K562 (cell line): Measurements from ENCODE around the gene ARHGEF16. TPM values are rescaled to one million over a fixed set of nuclear protein-coding genes. Genes with fewer than 3 reads are reported as not detected.

Experiments used
- ATAC-seq: fragments of 200-7000 bp; cut with Tn5 transposase; 3 replicates; pipeline ENCODE4 v1.9.1; 2020; ENCODE audit warnings: moderate library complexity
- BruUV-seq: library from RNA; stranded (reverse); fragments of 400-500 nt; replicated peaks from 2 replicates; lab custom pipeline; 2021; lab: Mats Ljungman, UMichigan
- CTCF ChIA-PET: fragments of 300-600 bp; formaldehyde crosslinking; extraction: SDS; loops from one replicate; lab custom pipeline; 2021; ENCODE audit warnings: low intra/inter-chr PET ratio; lab: Yijun Ruan, JAX
- POLR2A ChIA-PET: fragments of 300-600, 350-650 bp; sonication (Branson Sonifier 250); formaldehyde crosslinking; extraction: SDS; loops from one replicate; lab custom pipeline; 2021; ENCODE audit warnings: antibody characterized with exemption, inconsistent platforms; lab: Yijun Ruan, JAX
- DNase-seq, 4 experiments: peaks; one replicate each; pipeline versions ENCODE4 v3.0.0 to v3.0.0-alpha.2; 2011 to 2018; ENCODE audit warnings: low spot score in 3 of 4, mixed read lengths in 3 of 4; ENCODE audit errors: extremely low read depth in 1 of 4
- FAIRE-seq: peaks from 2 replicates; lab custom pipeline; 2011; peaks lifted over from hg19 to GRCh38; lab: Jason Lieb, UNC
- H2AFZ ChIP-seq: 2 replicates; pipeline ENCODE4 v1.6.0; 2011; ENCODE audit warnings: low read depth, low read length, control low read depth, inconsistent platforms
- H3K27ac ChIP-seq: fragments of 200-600 bp; 3 replicates; pipeline ENCODE4 v1.8.0; 2011; ENCODE audit warnings: low read depth, mild to moderate bottlenecking, control low read depth, inconsistent platforms, low read length, moderate library complexity, mixed read lengths; ENCODE audit errors: extremely low read depth
- H3K27me3 ChIP-seq, 2 experiments: fragments of 300-600 bp in 1 of 2; 2 replicates in 1 of 2; 3 replicates in 1 of 2; pipeline versions ENCODE4 v1.6.0 to v1.8.0; 2011; ENCODE audit warnings: inconsistent platforms in 2 of 2, low read length in 2 of 2, mild to moderate bottlenecking in 1 of 2, mixed read lengths in 1 of 2, moderate library complexity in 1 of 2; ENCODE audit not compliant: control insufficient read depth in 2 of 2, insufficient read depth in 2 of 2
- H3K36me3 ChIP-seq: fragments of 300-600 bp; 3 replicates; pipeline ENCODE4 v1.8.0; 2011; ENCODE audit warnings: mild to moderate bottlenecking, low read length, inconsistent platforms; ENCODE audit not compliant: control insufficient read depth, insufficient read depth
- H3K4me1 ChIP-seq, 2 experiments: fragments of 200-600 bp in 1 of 2; replicated peaks in 1 of 2; 2 replicates in 1 of 2; 3 replicates in 1 of 2; pipeline versions ENCODE4 v1.5.1 to v1.8.0; 2011; ENCODE audit warnings: inconsistent platforms in 2 of 2, low read length in 2 of 2, mild to moderate bottlenecking in 1 of 2, mixed read lengths in 1 of 2, moderate library complexity in 1 of 2; ENCODE audit not compliant: control insufficient read depth in 2 of 2, insufficient read depth in 2 of 2
- H3K4me2 ChIP-seq: 2 replicates; pipeline ENCODE4 v1.6.1; 2011; ENCODE audit warnings: low read length, control low read depth, inconsistent platforms, mixed read lengths; ENCODE audit not compliant: insufficient read depth
- H3K4me3 ChIP-seq: fragments of 200-600 bp; sonication (generic), shearing (Covaris generic); 2 replicates; pipeline ENCODE4 v1.5.1; 2016; ENCODE audit warnings: control low read depth, inconsistent platforms
- H3K79me2 ChIP-seq: fragments of 200-600 bp; 3 replicates; pipeline ENCODE4 v1.8.0; 2011; ENCODE audit warnings: low read length, inconsistent platforms; ENCODE audit not compliant: control insufficient read depth, insufficient read depth
- H3K9ac ChIP-seq, 2 experiments: 2 replicates each; pipeline versions ENCODE4 v1.6.0 to v1.6.1; 2011; ENCODE audit warnings: low read depth in 2 of 2, low read length in 2 of 2, control low read depth in 1 of 2, inconsistent platforms in 1 of 2, mild to moderate bottlenecking in 1 of 2, mixed read lengths in 1 of 2; ENCODE audit not compliant: insufficient read depth in 1 of 2
- H3K9me1 ChIP-seq: one replicate; pipeline ENCODE4 v1.6.0; 2011; ENCODE audit warnings: inconsistent platforms, mild to moderate bottlenecking, low read length, moderate library complexity; ENCODE audit not compliant: control insufficient read depth, insufficient read depth
- H3K9me3 ChIP-seq: replicated peaks from 2 replicates; pipeline ENCODE4 v1.5.1; 2011; ENCODE audit warnings: low read depth, low read length, inconsistent platforms; ENCODE audit not compliant: control insufficient read depth, insufficient read depth
- H4K20me1 ChIP-seq: replicated peaks from 2 replicates; pipeline ENCODE4 v1.6.1; 2011; ENCODE audit warnings: low read length, inconsistent platforms, mixed read lengths; ENCODE audit not compliant: control insufficient read depth, insufficient read depth
- whole genome bisulfite sequencing: fragments of 100-300 bp; shearing (Covaris generic); methylation state at CpG from one replicate; pipeline ENCODE4 v1.1.6; 2016; ENCODE audit warnings: low coverage, mixed read lengths; ENCODE audit not compliant: insufficient coverage; ENCODE audit errors: missing lambda C conversion rate; 5-methylcytosine and 5-hydroxymethylcytosine counted together
- in situ Hi-C: fragments of 300-500 bp; cut with MboI; formaldehyde crosslinking; loops from 4 replicates; pipeline ENCODE4 v1.15.0; 2018; ENCODE audit warnings: inconsistent platforms, mixed read lengths
- intact Hi-C: fragments of 100-400 bp; cut with micrococcal nuclease; formaldehyde crosslinking; loops from 2 replicates; pipeline ENCODE4 v1.14.2; 2022
- polyA plus RNA-seq, 8 experiments: library from polyadenylated mRNA; depleted of rRNA in 4 of 8; stranded (reverse) in 5 of 8; unstranded in 3 of 8; fragments of >200 nt; fragmentation: Nextera tagmentation in 2 of 8; fragmentation: Illumina TruSeq in 1 of 8; extraction: Ambion mirVana in 2 of 8; extraction: Trizol in 1 of 8; gene quantifications; 2 replicates each; pipeline versions ENCODE4 v1.2.1 to v1.2.3, GENCODE V29; 2011 to 2014; ENCODE audit warnings: inconsistent platforms in 1 of 8, missing spikeins in 1 of 8
- total RNA-seq, 7 experiments: library from RNA; depleted of rRNA in 6 of 7; stranded (reverse); fragments of >200 nt in 6 of 7; fragmentation: Illumina TruSeq in 2 of 7; extraction: Trizol in 2 of 7; gene quantifications; 2 replicates each; pipeline versions ENCODE4 v1.2.1 to v1.2.3, GENCODE V29; 2011 to 2021; ENCODE audit warnings: low replicate concordance in 1 of 7
- TF ChIP-seq, protein P1 (sequence below): fragments of 250-450 bp; sonication (Bioruptor Pico); IDR thresholded peaks from 2 replicates; pipeline ENCODE4 v1.6.1; 2021; ENCODE audit warnings: mild to moderate bottlenecking

Gene ARHGEF16
- total and polyA plus RNA-seq, 9 of the 15 experiments (the other 6 are each of a cell fraction or from before 2014, with no cell fraction given) = 0.15 to 1.2 (median 0.49) TPM; not detected in 2

DNA sequence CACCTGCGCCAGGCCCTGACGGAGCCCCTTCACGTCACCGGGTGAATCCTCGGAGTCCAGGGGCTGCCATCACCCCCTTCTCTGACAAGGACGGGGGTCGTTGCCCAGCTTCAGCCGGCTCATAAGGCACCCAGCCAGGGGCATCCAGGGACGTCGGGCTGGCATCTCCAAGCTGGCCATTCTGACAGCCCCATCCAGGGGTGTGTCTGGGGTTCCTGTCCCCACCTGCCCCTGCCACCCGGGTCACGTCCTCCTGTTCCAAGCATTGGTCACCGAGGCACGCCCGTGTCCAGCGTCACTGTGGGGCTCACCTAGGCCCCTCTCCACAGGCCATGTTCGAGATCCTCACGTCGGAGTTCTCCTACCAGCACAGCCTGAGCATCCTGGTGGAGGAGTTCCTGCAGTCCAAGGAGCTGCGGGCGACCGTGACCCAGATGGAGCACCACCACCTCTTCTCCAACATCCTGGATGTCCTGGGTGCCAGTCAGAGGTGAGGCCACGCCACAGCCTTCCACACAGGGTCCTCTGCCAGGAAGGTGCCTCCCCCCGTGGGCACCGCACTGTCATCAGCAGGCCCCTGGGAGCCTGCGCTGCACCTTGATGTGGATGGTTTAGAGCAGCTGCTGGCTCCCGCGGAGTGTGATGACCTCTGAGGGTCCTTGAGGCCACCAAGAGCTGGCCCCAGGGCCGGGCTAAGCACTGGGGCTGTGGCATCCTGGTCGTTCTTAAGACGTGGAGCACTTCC is 14.8 kb downstream of the ARHGEF16 start:
- ChIA-PET CTCF (no interaction called here), POLR2A (interaction anchor here (0.5 kb wide), 1 partner anchor 231 kb away, joined by 3 read pairs; no protein-coding TSS in a partner anchor)
- no peaks in the 10 kb centered on the region for H3K9me3 ChIP-seq
- in situ Hi-C loops = no loop called here
- no peak overlapping the region for H3K4me2 ChIP-seq
- FAIRE-seq = no peak
- H4K20me1 ChIP-seq = peaks cover 20% of the 10 kb centered on the region
- peaks cover 4% of the 10 kb centered on the region for H3K9me1 ChIP-seq
- WGBS = 3% methylated on average over 31 of the region's 31 CpGs
- H3K27ac ChIP-seq = no peak overlapping the region
- no peak overlapping the region; a peak in 1 of 4 replicates for H3K9ac ChIP-seq
- no TSS peak for BruUV-seq
- TF ChIP-seq, protein P1, sequence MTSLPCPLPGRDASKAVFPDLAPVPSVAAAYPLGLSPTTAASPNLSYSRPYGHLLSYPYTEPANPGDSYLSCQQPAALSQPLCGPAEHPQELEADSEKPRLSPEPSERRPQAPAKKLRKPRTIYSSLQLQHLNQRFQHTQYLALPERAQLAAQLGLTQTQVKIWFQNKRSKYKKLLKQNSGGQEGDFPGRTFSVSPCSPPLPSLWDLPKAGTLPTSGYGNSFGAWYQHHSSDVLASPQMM (CRISPR knock-in tag) = no peak
- H3K36me3 ChIP-seq = no peaks in the 10 kb centered on the region
- H3K79me2 ChIP-seq = no peaks in the 10 kb centered on the region
- H3K4me3 ChIP-seq = no peak overlapping the region
- H3K27me3 ChIP-seq = peaks cover 15 to 68% of the 10 kb centered on the region in 2 experiments; a peak in 4 of 5 replicates
- no peak for DNase-seq
- ATAC-seq = no peak
- intact Hi-C loops = no loop called here
- H3K4me1 ChIP-seq = peaks cover 0 to 55% of the 10 kb centered on the region in 2 experiments; a peak in 3 of 5 replicates
- no peak overlapping the region for H2AFZ ChIP-seq
